Occipital lobe (tissue), 2 donors: ENCODE data around the gene BBC3. TPM values are rescaled to one million over a fixed set of nuclear protein-coding genes. Genes with fewer than 3 reads are reported as not detected.
"Not testable (repeated sequence)": the region's sequence is repeated elsewhere in the genome, so short reads cannot be mapped to it uniquely, and the experiment has no call there.

Experiments used
- DNase-seq: peaks from one replicate; lab custom pipeline; 2025; lab: John Stamatoyannopoulos, UW
- total RNA-seq: library from RNA; depleted of rRNA; stranded (reverse); fragments of >200 nt; gene quantifications from one replicate; pipeline ENCODE4 v1.2.3, GENCODE V29; 2014

The BBC3 gene
- total RNA-seq, 1 donor from 2014 or later: 13.4 TPM

DNA sequence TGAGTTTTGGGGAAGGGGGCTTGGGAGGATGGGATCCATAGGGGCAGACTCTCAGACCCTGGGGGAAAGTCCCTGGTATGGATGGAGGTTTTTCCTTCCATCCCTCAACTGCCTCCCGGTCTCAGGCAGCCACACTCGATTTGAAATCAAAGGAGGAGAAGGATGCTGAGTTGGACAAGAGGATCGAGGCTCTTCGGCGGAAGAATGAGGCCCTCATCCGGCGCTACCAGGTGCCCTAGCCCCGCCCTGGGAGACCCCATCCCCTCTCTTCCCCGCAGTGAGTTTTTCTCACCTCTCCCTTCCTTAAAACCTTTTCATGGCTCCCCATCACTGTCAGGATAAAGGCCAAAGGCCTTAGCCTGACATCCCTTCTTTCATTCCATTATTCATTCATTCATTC lies 27.4 kb upstream of the BBC3 start:
- DNase-seq: no peak

DNA sequence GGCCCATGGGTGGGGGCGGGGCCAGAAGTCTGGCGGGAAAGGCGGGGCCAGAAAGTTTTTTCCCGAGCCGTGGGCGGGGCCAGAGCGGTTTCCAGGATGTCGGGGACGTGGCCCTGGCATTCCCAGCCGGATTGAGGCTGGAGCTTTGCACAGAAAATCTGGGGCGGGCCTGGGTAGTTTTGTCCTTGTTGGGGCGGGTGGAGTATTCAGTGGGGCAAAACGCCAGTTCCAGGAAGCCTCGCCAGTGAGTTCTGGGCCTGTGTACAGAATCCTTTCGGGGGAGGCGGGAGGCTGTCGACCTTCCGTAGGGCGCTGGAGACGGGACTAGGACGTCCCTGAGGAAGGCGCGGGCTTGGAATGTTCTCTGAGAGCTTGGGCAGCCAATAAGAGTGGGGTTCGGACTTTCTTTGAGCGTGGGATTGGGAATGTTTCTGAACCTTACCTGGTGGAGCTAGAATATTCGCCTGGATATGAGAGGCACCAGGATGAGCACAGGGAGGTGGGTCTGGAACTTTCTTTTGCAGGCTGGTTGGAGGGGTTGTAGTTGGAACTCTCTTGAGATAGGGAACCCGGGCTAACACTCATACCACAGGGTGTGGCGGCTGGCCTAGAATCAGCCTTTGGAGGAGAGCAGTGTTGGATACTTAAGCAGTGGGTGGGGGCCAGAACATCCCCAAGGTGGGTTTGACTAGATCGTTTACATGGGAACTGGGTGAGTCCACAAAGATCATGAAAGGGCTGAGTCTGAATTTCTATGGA lies 26.6 kb upstream of the BBC3 start:
- no peak for DNase-seq

DNA sequence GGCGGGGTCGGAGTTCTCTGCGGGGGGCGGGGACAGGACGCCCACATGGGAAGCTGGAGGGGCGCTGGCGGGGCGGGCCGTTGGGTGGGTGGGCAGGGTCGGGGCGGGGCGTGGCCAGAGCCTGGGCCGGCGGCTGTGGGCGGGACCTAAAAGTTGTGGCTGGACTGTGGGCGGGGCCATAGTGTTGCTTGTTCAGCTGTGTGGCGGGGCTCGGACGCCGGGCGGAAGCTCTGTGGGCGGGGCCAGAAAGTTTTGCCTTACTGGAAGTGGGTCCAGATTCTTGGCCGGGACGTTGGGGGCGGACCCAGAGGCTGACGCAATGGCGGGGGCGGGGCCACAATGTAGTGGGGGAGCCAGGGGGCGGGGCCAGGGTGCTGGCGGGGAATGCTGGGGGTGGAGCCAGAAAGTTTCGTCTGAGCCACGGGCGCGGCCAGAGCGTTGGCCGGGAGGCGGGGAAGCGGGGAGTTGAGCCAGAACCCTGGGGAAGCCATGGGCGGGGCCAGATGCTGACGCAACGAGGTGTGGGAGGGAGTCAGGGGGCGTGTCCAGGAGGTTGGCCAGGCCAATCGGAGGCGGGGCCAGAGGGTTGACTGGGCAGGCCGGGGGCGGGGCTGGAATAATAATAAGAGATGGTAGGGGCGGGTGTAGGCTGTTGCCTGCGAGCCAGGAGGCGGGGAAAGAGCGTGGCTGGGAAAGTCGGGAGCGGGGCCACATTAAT lies 25.9 kb upstream of the BBC3 start:
- DNase-seq: peak; percentile 100

DNA sequence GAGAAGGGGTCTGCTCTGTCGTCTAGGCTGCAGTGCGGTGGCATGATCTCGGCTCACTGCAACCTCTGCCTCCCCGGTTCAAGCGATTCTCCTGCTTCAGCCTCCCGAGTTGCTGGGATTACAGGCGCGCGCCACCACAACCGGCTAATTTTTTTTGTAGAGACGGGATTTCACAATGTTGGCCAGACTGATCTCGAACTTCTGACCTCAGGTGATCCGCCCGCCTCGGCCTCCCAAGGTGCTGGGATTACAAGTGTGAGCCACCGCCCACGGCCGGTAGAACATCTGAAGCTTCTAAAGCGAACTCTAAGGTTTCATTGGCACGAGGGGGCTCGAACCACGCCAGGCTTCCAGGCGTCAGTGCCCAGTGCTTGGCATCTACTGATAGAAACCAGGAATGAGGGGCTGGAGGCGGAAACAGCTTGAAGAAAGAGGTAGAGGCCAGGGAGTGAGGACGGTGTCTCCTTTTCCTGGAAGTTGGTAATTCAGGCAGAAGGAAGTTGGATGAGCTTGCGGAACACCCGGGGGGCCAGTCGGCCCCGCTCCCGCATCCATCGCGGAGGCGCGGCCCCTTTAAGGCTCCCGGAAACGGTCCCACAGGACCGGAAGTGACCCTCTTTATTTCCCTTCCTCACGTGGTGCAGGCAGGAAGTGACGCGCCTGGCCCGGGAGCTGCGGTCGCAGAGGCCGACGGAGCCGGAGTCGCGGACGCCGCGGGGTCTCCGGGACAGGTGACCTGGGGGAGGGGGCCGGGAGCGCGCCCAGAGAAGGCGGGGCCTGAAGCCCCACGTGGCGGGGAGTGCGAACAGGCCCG lies 25.1 kb upstream of the BBC3 start, which contains the start of gene CCDC9:
CCDC9 (plus strand) TSS at position 647 of the 814 bp plus-strand sequence. CDS start 1,876 bp downstream, outside the sequence.
- DNase-seq: peak; percentile 95

DNA sequence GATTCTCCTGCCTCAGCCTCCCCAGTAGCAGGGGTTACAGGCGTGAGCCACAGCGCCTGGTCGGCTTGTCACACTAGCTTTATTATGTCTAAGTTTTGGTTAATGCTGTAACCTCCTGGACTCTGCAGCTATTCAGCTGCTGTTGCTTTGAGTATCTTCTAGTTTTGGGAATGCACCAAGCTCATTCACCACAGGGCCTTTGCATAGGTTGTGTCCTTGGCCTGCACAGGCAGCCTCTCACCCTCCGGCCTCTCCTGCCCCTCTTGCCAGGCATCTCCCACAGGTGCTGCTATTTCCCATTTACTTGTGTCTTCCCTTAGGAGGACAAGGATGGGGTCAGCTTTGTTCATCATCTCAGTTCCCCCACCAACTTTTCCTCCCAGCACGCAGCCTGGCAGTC lies 23.0 kb upstream of the BBC3 start:
- DNase-seq: no peak

DNA sequence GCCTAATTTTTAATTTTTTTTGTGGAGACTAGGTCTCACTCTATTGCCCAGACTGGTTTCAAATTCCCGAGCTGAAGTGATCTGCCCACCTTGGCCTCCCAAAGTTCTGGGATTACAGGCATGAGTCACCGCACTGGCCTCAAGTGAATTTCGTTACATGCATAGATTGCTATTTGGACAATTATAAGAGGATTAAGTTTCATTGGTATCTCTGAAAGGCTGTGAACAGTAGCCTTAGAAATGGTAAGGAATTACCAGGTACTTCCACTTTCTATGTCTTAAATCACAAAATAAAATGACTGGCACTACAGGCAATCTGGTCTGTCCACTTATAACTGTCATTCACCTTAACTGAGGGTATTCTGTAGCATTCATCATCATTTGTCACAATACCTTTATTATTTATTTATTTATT lies 22.5 kb upstream of the BBC3 start:
- DNase-seq: no peak

DNA sequence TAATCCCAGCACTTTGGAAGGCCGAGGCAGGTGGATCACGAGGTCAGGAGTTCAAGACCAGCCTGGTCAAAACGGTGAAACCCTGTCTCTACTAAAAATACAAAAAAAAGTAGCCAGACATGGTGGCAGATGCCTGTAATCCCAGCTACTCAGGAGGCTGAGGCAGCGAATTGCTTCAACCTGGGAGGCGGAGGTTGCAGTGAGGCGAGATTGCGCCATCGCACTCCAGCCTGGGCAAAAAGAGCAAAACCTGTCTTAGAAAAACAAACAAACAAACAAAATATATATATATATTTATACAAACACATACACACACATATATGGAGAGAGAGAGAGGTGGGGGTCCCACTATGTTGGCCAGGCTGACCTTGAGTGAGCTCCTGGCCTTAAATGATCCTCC lies 22.0 kb upstream of the BBC3 start:
- DNase-seq: not testable (repeated sequence)

DNA sequence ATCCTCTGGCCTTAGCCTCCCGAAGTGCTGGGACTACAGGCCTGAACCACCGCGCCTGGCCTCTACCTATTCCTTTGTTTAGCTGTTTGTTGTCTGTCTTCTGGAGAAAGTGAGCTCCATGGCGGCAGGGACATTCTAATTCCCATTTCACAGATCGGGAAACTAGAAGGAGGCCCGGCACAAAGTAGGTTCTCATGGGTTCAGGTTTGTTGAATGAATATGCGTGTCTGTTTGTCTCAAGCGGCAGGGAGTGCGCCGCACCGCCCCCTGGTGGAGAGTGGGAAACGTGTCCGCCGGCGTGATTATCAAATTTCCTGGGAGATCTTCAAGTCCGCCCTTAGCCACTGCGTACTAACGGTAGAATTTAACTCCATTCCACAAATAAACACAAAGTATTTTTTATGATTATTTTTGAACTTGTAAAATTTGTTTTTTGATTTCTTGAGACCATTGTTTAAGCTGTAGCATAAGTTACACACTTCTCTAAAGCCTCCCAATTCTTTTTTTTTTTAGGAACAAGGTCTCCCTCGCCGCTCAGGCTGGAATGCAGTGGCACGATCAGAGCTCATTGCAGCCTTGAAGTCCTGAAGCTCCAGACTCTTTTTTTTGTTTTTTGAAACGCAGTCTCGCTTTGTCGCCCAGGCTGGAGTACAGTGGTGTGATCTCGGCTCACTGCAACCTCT lies 16.4 kb upstream of the BBC3 start:
- peak; percentile 44 for DNase-seq

DNA sequence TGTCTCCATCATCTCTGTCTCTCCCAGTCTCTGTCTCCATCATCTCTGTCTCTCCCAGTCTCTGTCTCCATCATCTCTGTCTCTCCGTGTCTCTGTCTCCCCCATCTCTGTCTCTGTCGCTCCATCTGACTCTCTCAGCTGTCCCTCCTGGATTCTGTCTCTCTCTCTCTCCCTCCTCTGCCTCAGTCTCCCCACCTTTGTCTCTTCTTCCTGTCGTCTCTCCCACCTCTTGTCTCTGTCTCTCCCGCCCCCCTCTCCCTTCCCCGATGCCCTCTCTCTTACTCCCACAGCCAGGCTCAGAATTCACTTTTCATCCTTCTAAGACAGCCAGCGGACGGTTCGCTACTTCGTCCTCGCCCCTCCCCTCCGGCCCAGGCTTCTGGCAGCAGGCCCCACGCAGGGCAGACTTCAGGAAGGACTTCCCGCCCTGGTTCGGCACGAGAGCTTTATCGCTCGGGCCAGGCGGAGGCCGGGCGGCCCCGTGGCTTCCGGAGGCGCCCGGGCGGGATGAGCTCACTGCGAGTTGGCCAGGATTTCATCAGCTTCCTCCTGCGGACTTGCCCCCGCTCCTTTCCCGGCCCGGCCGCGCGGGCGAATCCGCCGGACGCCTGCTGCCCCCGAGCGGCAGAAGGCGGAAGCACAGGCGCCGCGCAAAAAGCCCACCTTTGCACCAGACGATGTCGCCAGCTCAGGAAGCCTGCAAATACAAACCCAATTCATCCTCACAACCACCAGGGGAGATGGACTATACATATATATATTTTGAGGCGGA lies 13.0 kb upstream of the BBC3 start:
- DNase-seq: peak; percentile 81

DNA sequence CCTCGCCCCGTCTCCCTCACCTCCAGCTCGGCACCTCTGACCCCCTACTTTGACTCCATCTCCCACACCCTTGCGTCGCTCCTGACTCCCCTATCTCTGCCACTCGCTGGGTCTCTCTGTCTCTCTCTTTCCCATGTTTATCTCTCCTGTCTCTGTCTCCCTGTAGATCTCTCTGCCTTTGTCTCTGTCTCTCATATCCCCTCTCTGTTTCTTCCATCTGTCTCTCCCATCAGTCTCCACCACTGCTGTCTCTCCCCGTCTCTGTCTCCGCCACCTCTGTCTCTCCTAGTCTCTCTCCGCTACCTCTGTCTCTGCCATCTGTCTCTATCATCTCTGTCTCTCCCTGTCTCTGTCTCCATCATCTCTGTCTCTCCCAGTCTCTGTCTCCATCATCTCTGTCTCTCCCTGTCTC lies 12.4 kb upstream of the BBC3 start:
- DNase-seq: no peak

DNA sequence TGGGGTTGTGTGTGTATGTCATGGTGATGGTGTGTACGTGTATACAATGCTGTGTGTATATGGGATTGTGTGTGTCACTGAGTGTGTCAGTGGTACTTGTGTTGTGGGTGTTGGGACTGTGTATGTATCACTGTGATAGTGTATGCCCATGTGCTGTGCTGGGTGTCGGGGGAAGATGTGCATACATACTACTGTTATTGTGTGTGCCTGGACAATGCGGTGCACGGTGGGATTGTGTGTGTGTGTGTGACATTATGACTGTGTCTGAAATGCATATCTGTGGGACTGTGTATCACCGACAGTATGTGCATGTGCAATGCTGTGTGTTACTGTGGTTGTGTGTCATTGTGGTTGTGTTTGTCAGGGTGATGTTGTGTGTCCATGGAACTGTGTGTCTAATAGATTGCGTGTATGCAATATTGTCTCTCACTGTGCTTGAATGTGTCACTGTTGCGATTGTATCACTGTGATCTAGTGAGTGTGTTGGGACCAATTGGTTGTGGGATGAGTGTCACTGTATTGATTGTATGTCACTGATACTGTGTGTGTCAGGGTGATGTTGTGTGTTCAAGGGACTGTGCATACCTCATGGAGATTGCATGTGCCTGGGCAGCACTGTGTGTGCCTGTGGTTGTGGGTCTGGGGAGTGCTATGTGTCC lies 11.0 kb upstream of the BBC3 start:
- DNase-seq: no peak

DNA sequence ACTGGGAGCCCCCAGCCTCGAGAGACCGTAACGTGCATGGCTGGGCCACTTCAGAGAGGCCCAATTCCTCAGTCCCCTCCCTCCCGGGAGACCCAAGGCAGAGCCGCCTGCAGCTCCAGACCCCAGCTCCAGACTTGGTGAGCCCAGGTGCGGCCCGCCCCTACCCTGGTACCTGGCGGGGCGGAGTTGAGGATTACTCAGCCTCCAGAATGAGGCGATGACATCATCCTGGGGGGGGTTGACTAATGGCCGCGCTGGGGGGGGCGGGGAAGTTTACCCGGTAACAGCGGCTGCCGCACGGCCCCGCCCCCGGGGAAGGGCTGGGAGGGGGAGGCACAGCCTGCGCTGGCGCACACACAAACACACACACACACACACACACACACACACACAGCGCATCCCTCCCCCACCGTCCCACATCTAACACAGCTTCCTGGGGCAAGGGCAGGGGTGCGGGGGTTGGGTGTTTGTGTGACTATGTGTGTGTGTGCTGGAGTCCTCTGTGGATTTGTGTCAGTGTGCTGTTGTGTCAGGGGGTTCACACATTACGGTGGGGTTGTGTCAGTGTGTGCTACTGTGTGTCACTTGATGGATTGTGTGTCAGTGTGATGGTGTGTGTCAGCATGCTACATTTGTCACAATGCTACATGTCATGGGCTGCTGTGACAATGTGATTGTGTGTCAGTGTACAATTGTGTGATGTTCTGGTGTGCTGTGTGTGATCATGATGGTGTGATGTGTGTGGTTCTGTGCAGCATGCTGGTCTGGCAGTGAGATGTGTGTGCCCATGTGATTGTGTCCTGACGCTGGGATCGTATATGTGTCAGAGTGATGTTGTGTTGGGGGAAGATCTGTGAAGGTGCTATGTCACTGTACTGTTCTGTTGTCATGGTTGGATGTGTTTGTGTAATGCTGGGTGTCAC lies 10.3 kb upstream of the BBC3 start:
- peak; percentile 55 for DNase-seq

DNA sequence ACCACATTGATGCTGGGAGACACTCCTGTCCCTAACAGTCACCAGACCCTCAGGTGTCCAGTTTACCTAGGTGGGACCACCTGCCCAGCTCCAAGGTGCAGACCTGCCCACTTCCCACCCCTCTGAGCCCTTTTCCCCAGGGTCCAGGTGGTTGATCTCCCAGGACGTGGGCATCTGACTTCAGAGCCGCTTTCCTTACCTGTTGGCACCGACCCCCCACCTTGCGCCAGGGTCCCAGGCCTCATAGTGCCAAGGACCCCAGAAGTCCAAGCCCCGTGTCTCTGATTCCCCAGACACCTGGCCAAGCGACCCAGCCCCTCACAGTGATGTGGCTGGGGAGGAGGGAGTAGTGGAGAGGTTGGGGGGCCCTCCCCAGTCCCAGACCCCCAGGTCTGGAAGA lies 9.6 kb upstream of the BBC3 start:
- DNase-seq: no peak

DNA sequence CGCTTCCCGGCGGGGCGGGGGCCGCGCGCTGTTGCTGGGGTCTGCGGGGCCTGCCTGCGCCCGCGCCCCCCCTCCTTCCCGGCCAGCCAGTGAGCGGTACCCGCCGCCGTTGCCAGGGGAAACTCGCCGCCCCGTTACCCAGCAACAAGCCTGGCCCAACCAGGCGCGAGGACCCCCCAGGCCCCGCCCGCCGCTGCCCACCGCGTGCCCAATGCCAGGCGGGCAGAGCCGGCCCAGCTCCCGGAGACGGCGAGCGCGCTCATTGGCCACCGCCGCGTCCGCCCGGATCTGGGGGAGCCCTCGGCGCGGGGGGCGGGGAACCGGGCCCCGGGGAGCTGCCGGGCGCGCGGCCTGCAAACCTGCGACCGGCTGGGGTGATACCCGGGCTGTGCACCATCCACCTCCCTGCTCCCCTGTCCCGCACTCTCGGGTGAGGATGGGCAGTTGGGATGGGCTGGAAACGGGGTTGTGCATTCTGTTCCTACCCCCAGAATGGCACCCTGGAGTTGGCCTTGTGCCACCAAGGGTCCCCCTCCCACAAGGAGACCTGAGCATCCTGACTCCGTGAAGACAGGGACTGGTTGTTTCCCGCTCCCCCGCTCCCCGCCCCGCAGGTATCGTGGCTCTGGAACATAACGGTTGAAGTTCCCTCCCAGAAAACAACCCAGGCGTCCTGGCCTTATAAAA lies 8.8 kb upstream of the BBC3 start:
- peak; percentile 90 for DNase-seq

DNA sequence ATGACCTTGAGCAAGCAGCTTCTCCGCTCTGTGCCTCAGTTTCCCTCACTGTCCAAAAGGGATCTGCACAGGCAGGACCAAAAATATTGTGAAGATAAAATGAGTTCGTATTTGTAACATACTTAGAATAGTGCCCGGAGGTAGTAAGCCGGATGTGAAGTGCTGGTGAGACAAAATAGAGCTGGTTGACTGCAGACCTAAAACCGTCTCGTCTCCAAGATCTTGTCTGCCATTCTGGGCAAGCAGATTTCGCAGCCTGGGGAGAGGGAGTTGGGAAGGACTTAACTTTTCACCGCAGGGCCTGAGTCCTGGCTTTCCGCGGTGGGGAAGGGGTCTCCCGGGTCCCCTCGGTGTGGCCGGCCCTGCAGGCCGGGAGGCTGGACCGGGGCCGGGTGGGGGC lies 8.2 kb upstream of the BBC3 start:
- no peak for DNase-seq

DNA sequence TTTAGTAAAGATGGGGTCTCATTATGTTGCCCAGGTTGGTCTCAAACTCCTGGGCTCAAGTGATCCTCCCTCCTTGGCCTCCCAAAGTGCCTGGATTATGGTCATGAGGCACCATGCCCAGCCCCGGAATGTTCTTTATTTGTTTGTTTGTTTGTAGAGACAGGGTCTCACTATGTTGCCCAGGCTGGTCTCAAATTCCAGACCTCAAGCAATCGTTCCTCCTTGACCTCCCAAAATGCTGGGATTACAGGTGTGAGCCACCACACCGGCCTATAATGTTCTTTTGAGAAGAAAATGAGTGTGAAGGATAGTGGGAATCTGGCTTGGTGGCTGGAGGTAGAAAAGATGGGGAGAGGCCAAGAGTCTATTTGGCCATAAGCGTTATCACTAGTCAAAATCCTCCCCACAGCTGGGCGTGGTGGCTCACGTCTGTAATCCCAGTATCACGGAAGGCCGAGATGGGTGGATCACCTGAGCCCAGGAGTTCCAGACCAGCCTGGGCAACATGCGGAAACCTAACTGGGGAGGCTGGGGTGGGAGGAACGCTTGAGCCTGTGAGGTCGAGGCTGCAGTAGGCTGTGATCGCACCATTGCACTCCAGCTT lies 5.2 kb upstream of the BBC3 start:
- no peak for DNase-seq

DNA sequence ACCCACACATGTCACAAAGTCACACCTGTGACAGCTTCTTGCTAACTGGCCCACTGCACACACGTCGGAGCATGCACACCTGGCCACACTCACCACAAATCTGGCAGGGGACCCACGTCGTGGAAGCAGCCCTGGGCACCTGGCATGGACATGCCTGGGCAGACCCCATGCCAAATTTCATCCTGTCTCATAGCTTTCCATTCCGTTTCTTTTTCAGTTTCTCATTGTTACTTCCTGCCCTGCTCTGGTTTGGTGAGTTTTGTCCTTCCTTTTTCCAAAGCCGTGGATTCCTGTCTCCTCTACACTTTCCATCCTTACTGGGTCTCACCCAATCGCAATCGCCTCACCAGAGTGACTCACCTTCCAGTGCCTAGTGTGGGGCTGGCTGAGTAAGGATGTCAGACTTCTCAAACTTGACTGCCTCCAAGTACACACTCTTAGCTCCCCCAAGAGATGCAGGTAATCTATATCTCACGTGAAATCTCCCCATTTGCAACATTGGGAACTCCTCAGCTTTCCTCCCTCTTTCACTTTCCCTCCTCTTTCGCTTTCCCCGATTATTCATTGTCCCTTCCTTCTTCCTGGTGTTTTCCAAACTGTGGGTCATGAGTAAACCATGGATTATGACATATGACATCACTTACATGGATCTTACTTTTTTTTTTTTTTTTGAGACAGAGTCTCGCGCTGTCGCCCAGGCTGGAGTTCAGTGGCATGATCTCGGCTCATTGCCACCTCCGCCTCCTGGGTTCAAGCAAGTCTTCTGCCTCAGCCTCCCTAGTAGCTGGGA lies 1.6 kb upstream of the BBC3 start:
- no peak for DNase-seq
